ENCODE measurements around the gene FBXO42. TPM values are rescaled to one million over a fixed set of nuclear protein-coding genes. Genes with fewer than 3 reads are reported as not detected.
A peak's percentile ranks its signal among the peaks of the same experiment; 100 is the strongest.

Gene FBXO42
- polyA plus RNA-seq, 3 donors = 11.6 to 18.4 (median 16.9) TPM

GRCh38 chr1:16338961-16339360 lies 13.3 kb downstream of the FBXO42 start:
- Mint-ChIP-seq H3K4me1 (peaks cover 19% of the 10 kb centered on the region), H3K27me3 (ENCODE audit: low read depth in 3 of 3) (no peaks in the 10 kb centered on the region), H3K36me3 (peaks cover 7 to 21% of the 10 kb centered on the region in 2 donors), H3K27ac (peak overlapping the region in 1 of 7 donors; percentile 24), H3K4me3 (no peak overlapping the region), H3K9me3 (no peaks in the 10 kb centered on the region)
- Histone ChIP-seq H3K4me1 (ENCODE audit: control insufficient read depth in 1 of 2, insufficient read depth in 2 of 2, low read length in 2 of 2) (peaks cover 4 to 9% of the 10 kb centered on the region in 2 donors), H3K27me3 (ENCODE audit: control insufficient read depth in 2 of 2, insufficient read depth in 2 of 2, low read length in 2 of 2) (no peaks in the 10 kb centered on the region), H3K4me3 (replicated peaks in 1 of 3; ENCODE audit: low read depth in 2 of 3, low read length in 3 of 3) (no peak overlapping the region), H3K36me3 (replicated peaks in 1 of 2; ENCODE audit: control insufficient read depth in 1 of 2, insufficient read depth in 2 of 2, low read length in 2 of 2) (peaks cover 4 to 22% of the 10 kb centered on the region in 2 donors), H3K9ac (ENCODE audit: insufficient read depth, low read length, poor library complexity, severe bottlenecking) (no peak overlapping the region), H3K79me2 (ENCODE audit: insufficient read depth, low read length) (peaks cover 100% of the 10 kb centered on the region), H4K20me1 (ENCODE audit: insufficient read depth, low read length) (peaks cover 100% of the 10 kb centered on the region), H3K9me3 (replicated peaks in 1 of 2; ENCODE audit: control insufficient read depth in 1 of 2, insufficient read depth in 1 of 2, low read length in 2 of 2) (no peaks in the 10 kb centered on the region), H3K27ac (ENCODE audit: low read depth in 1 of 2, low read length in 2 of 2) (no peak overlapping the region), H2AFZ (ENCODE audit: insufficient read depth, low read depth, low read length, poor library complexity, severe bottlenecking) (no peak overlapping the region), H3K4me2 (replicated peaks; ENCODE audit: extremely low read depth, low read length, poor library complexity, severe bottlenecking) (no peak overlapping the region)
- no peak for DNase-seq
- 90% methylated on average over 2 of the region's 5 CpGs for WGBS (ENCODE audit: insufficient coverage)
- intact Hi-C loops (cut with micrococcal nuclease) = no loop called here
- no peak for TF ChIP-seq CTCF (IDR thresholded peaks at IDR 0.05)

GRCh38 chr1:16334655-16335340 lies 17.5 kb downstream of the FBXO42 start:
- Mint-ChIP-seq H3K27ac (no peak overlapping the region), H3K4me3 (no peak overlapping the region), H3K9me3 (no peaks in the 10 kb centered on the region), H3K4me1 (peaks cover 11% of the 10 kb centered on the region), H3K36me3 (peaks cover 9 to 10% of the 10 kb centered on the region in 2 donors), H3K27me3 (ENCODE audit: low read depth in 3 of 3) (no peaks in the 10 kb centered on the region)
- intact Hi-C loops (cut with micrococcal nuclease) = no loop called here
- no peak for TF ChIP-seq CTCF (IDR thresholded peaks at IDR 0.05)
- no peak overlapping the region for H2AFZ ChIP-seq (ENCODE audit: insufficient read depth, low read depth, low read length, poor library complexity, severe bottlenecking)
- no peak overlapping the region for H3K27ac ChIP-seq (ENCODE audit: low read depth in 1 of 2, low read length in 2 of 2)
- DNase-seq = no peak
- H4K20me1 ChIP-seq (ENCODE audit: insufficient read depth, low read length) = peaks cover 94% of the 10 kb centered on the region
- H3K4me2 ChIP-seq (replicated peaks; ENCODE audit: extremely low read depth, low read length, poor library complexity, severe bottlenecking) = no peak overlapping the region
- no peaks in the 10 kb centered on the region for H3K4me1 ChIP-seq (ENCODE audit: control insufficient read depth in 1 of 2, insufficient read depth in 2 of 2, low read length in 2 of 2)
- WGBS (ENCODE audit: insufficient coverage) = 86% methylated on average over 1 of the region's 7 CpGs
- no peak overlapping the region for H3K9ac ChIP-seq (ENCODE audit: insufficient read depth, low read length, poor library complexity, severe bottlenecking)
- peaks cover 4 to 11% of the 10 kb centered on the region in 2 donors for H3K36me3 ChIP-seq (replicated peaks in 1 of 2; ENCODE audit: control insufficient read depth in 1 of 2, insufficient read depth in 2 of 2, low read length in 2 of 2)
- no peak overlapping the region for H3K4me3 ChIP-seq (replicated peaks in 1 of 3; ENCODE audit: low read depth in 2 of 3, low read length in 3 of 3)
- H3K79me2 ChIP-seq (ENCODE audit: insufficient read depth, low read length) = peaks cover 93% of the 10 kb centered on the region
- no peaks in the 10 kb centered on the region for H3K9me3 ChIP-seq (replicated peaks in 1 of 2; ENCODE audit: control insufficient read depth in 1 of 2, insufficient read depth in 1 of 2, low read length in 2 of 2)
- H3K27me3 ChIP-seq (ENCODE audit: control insufficient read depth in 2 of 2, insufficient read depth in 2 of 2, low read length in 2 of 2) = no peaks in the 10 kb centered on the region

All from CD14-positive monocyte (primary cell).